Measurements from ENCODE around the gene ACADM.
"Not testable (repeated sequence)": the region's sequence is repeated elsewhere in the genome, so short reads cannot be mapped to it uniquely, and the experiment has no call there.

Gene ACADM

DNA sequence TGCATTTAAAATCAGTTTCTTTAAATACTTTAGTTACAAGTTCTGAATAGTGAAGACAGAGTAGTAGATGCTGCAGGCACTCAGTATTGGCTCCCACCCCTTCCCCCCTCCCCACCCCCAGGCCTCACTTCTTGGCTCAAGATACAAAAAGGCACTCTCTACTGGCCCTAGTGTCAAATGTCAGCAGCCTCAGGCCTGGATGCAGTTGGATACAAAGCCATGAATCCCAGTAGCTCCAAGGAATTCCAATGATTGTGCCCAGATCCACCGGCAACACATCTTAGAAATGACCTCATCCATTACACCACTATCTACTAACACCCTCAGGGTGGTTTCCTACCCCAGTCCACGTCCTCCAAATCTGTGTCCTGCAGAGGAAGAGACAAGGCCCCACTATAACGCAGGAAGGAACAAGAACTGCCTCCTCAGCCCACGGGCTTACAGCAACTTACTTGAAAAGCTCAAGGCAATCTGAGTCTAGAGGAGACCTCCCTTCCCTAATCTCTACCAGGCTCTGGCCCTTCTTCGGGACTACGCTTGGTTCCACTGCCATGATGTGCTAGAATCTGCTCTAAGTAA, 17.6 kb downstream of the ACADM start:
- DNase-seq, result no peak

GRCh38 chr1:75745276-75745675, 20.8 kb downstream of the ACADM start:
- no peak for DNase-seq

DNA sequence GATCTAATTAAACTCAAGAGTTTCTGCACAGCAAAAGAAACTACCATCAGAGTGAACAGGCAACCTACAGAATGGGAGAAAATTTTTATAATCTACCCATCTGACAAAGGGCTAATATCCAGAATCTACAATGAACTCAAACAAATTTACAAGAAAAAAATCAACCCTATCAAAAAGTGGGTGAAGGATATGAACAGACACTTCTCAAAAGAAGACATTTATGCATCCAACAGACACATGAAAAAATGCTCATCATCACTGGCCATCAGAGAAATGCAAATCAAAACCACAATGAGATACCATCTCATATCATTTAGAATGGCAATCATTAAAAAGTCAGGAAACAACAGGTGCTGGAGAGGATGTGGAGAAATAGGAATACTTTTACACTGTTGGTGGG, 32.7 kb downstream of the ACADM start:
- DNase-seq, result not testable (repeated sequence)

DNA sequence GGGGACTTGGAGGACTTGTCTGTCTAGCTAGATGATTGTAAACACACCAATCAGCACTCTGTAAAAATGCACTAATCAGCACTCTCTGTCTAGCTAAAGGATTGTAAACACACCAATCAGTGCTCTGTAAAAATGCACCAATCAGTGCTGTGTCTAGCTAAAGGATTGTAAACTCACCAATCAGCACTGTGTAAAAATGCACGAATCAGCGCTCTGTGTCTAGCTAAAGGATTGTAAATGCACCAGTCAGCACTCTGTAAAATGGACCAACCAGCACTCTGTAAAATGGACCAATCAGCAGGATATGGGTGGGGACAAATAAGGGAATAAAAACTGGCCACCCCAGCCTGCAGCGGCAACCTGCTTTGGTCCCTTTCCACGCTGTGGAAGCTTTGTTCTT, 34.0 kb downstream of the ACADM start:
- not testable (repeated sequence) for DNase-seq

- DNase-seq, result no peak
Observed at GRCh38 chr1:75764057-75764655, 39.6 kb downstream of the ACADM start.

DNA sequence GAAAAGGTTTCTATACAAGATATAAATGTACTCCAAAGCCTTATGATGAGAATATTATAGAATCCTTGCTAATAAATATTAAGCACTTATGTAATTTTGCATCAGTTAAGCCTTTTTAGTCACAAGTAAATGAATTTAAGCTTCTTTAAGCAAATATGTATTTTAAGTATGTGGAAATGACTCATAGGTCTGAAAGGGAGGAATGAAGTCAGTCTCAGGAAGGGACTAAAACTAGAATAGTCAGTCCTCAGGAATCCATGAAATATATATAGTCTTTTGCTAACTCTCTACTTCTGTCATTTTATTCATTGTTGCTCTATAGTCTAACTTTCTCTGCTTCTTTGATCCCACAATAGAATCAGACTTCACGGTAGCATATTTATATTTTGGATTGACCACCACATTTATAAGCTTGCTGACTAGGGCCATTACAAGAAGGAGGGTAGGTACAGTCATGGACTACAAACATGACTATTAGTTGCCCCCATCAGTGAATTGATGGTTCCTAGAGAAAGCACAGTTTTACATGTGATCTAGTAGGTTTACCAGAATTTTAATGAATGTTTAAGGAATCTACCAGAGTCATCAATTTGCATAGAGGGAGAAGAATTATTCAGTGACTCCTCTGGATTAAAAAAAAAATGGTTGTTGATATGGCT, 41.3 kb downstream of the ACADM start:
- DNase-seq, result no peak

GRCh38 chr1:75768016-75768415, 43.5 kb downstream of the ACADM start:
- DNase-seq, result no peak

DNA sequence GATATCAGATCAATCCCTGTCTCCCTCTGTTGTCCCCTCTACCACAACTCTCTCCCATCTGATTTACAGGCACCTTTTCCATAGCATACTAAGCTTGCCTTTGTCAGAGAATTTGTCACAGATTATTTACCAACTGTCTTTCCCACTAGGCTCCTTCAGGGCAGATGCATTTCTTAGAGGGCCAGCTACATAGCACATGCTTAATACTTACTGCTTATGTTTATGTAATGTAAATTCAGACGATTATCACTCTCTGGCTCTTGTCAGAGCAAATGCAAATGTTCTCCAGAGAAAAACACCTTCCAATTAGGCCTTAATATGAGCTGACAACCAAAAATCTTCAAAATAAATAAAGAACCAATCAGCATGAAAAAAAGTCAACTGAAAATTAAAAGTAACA, 46.3 kb downstream of the ACADM start:
- no peak for DNase-seq

- no peak for DNase-seq
Observed at GRCh38 chr1:75771978-75772377, 47.5 kb downstream of the ACADM start.

DNA sequence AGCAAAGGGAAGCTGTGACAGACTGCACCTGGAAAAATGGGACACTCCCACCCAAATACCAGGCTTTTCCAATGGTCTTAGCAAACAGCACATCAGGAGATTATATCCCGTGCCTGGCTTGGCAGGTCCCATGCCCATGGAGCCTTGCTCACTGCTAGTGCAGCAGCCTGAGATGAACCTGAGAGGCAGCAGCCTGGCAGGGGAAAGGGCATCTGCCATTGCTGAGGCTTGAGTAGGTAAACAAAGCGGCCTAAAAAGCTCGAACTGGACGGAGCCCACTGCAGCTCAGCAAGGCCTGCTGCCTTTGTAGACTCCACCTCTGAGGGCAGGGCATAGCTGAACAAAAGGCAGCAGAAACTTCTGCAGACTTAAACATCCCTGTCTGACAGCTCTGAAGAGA, 53.3 kb downstream of the ACADM start:
- DNase-seq, result not testable (repeated sequence)

GRCh38 chr1:75778694-75779093, 54.2 kb downstream of the ACADM start:
- not testable (repeated sequence) for DNase-seq

GRCh38 chr1:75780183-75780582, 55.7 kb downstream of the ACADM start:
- not testable (repeated sequence) for DNase-seq

DNA sequence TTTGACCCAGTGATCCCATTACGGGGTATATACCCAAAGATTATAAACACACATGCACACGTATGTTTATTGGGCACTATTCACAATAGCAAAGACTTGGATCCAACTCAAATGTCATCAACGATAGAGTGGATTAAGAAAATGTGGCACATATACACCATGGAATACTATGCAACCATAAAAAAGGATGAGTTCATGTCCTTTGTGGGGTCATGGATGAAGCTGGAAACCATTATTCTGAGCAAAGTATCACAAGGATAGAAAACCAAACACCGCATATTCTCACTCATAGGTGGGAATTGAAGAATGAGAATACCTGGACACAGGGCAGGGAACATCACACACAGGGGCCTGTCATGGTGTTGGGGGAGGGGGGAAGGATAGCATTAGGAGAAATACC, 59.4 kb downstream of the ACADM start:
- not testable (repeated sequence) for DNase-seq

DNA sequence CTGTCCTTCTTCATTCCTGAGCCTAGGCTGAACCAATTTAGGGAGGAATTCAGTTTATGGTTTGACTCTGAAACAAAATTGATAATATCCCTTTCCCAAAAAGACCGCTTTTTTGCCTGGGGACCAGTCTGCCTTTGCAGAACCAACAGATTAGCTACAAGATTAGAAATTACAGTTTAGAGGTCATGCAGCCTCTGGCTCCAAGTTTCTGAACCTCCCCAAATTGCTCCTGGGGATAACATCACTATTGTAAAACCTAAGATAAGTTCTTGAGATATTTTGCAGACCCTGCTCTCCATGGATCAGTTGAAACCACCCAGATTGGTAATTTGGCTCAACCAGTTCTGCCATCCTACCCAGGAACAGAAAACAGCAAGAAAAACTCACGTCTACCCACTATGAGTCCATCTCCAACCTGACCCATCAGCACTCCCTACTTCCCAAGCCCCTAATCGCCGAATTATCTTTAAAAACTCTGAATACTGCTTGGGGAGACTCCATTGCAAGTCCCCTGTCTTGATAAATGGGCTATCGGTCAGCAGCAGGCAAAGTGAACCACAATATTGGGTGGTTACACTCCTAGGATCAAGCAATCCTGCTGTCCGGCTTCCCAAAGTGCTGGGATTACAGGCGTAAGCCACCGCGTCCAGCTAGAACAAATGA, 60.9 kb downstream of the ACADM start:
- DNase-seq, result no peak

DNA sequence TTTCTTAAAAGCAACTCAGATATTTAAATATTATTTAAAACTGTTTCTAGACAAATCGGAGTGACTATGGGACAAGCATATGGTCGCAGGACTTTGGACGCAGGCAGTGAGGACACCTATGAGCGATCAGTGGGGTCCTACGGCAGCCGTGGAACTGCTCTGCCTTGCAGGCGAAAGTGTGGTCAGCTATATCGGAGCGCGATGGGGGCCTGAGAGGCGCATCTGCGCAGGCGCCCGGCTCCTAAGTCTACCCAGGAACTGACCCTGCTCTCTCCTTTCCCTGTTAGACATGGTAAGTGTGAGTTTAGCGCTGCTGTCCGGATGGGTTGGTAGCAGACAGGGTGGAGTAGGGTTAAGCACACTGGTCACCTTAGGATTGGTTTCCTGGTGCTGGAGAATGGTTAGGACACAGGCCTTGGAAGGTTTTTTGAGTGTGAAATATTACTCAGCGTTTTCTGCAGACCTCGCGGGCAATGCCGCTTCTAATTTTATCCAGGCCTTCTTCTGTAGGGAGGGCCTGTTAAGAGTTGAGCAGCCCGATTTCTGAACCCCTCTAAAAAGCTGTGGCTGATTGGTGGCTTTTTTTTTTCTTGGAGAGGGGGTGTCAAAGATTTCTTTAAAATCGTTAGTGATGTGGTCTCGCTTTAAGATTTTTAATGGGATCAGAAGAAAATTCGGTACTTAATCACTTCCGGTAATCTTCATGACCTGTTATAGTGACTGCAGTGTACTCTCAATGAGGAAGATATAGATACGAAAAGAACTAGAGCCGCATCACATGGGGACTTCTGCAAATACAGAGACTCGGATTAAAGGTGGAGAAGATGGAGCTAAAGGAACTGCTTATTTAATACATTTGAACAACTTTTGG, 61.7 kb downstream of the ACADM start, which contains the start of gene RABGGTB:
Gene RABGGTB (plus strand): TSS at position 274 of the 871 bp plus-strand sequence. CDS start 16 bp downstream, at position 290.
- peak; percentile 92 for DNase-seq

GRCh38 chr1:75786901-75787493, 62.5 kb downstream of the ACADM start:
- no peak for DNase-seq

DNA sequence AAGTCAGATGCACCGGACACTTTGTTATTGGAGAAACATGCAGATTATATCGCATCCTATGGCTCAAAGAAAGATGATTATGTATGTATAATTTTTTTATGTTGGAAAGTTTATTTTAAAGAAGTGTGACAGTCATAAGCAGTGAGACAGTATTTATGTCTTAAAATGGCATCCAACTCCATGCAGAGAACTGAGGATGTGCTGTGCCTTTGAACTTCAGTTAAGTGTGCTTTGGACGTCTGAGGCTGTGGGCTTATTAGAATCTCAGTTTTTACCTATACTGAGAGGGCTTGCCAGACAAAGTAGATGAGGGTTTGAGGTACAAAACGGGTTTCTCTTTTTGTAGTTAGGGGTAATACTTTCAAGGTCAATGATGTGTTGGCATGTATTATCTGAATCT, 63.0 kb downstream of the ACADM start:
- no peak for DNase-seq

GRCh38 chr1:75789988-75790387, 65.5 kb downstream of the ACADM start:
- DNase-seq, result no peak

DNA sequence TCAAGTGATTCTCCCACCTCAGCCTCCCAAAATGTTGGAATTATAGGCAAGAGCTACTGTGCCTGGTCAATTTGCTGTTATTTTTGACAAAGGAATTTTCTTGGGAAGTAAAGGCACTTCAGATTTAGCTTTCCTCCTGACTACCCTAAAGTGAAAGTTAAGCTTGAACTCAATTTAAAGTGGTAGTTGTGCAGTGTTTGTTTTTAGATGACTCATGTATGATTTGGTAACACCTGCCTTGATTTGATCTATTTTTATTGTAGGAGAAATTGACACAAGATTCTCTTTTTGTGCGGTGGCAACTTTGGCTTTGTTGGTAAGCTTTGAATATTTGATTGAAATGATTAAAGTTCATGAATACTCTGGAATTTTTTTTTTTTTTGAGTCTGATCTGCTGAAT, 66.5 kb downstream of the ACADM start:
- no peak for DNase-seq

GRCh38 chr1:75792091-75792490, 67.6 kb downstream of the ACADM start:
- no peak for DNase-seq

- no peak for DNase-seq
Observed at GRCh38 chr1:75794382-75794781, 69.9 kb downstream of the ACADM start.

GRCh38 chr1:75795703-75796193, 71.2 kb downstream of the ACADM start:
- DNase-seq, result no peak
